ENCODE results near the gene MFRP.

GRCh38 chr11:119330237-119330636 is 16.3 kb downstream of the MFRP start:
- TF ChIP-seq EZH2 (IDR thresholded peaks at IDR 0.05; ENCODE audit: insufficient read depth, low read length) = no peak
- TF ChIP-seq, protein P1, sequence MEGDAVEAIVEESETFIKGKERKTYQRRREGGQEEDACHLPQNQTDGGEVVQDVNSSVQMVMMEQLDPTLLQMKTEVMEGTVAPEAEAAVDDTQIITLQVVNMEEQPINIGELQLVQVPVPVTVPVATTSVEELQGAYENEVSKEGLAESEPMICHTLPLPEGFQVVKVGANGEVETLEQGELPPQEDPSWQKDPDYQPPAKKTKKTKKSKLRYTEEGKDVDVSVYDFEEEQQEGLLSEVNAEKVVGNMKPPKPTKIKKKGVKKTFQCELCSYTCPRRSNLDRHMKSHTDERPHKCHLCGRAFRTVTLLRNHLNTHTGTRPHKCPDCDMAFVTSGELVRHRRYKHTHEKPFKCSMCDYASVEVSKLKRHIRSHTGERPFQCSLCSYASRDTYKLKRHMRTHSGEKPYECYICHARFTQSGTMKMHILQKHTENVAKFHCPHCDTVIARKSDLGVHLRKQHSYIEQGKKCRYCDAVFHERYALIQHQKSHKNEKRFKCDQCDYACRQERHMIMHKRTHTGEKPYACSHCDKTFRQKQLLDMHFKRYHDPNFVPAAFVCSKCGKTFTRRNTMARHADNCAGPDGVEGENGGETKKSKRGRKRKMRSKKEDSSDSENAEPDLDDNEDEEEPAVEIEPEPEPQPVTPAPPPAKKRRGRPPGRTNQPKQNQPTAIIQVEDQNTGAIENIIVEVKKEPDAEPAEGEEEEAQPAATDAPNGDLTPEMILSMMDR (IDR thresholded peaks at IDR 0.05; ENCODE audit: insufficient read depth, low read depth, low read length) = no peak

Measured in astrocyte (in vitro differentiated cells and primary cell).